T-cell (primary cell): ENCODE results near the gene TTC33. TPM values are rescaled to one million over a fixed set of nuclear protein-coding genes. Genes with fewer than 3 reads are reported as not detected.

Source experiments
- ATAC-seq, 4 experiments: fragments of 200-7000 bp in 3 of 4; fragments of 150-1000 bp in 1 of 4; cut with Tn5 transposase; replicated peaks in 1 of 4; 1 replicate in 3 of 4; 2 replicates in 1 of 4; pipeline ENCODE4 v1.10.0; 2021; ENCODE audit warnings: moderate library complexity in 3 of 4, mild to moderate bottlenecking in 2 of 4, moderate number of reproducible peaks in 1 of 4
- CTCF ChIA-PET, 2 donors: fragments of 300-600 bp; sonication (Branson Sonifier 250); formaldehyde crosslinking; loops; one replicate each; lab custom pipeline; 2022; ENCODE audit warnings: antibody characterized with exemption in 2 of 2; lab: Charles Lee
- POLR2A ChIA-PET, 2 donors: fragments of 300-600 bp; sonication (Branson Sonifier 250); formaldehyde crosslinking; loops; one replicate each; lab custom pipeline; 2022; ENCODE audit warnings: antibody characterized with exemption in 2 of 2; lab: Charles Lee
- DNase-seq, 35 experiments: peaks; one replicate each; pipeline versions ENCODE4 v3.0.0 to v3.0.0-alpha.2; 2013 to 2023
- H3K27ac ChIP-seq: one replicate; pipeline ENCODE4 v1.5.1; 2013; ENCODE audit warnings: low read length
- H3K27me3 ChIP-seq, 2 experiments: replicated peaks in 1 of 2; 1 replicate in 1 of 2; 2 replicates in 1 of 2; pipeline versions ENCODE4 v1.6.1 to v1.7.0; 2013; ENCODE audit warnings: low read length in 1 of 2, mixed read lengths in 1 of 2; ENCODE audit not compliant: control insufficient read depth in 2 of 2, insufficient read depth in 2 of 2; ENCODE audit errors: extremely low read depth in 1 of 2
- H3K36me3 ChIP-seq, 2 donors: 1 replicate in 1 of 2; 2 replicates in 1 of 2; pipeline versions ENCODE4 v1.6.1 to v1.7.0; 2013; ENCODE audit warnings: low read length in 1 of 2; ENCODE audit not compliant: control insufficient read depth in 2 of 2, insufficient read depth in 1 of 2; ENCODE audit errors: extremely low read depth in 1 of 2
- H3K4me1 ChIP-seq, 2 experiments: 1 replicate in 1 of 2; 2 replicates in 1 of 2; pipeline versions ENCODE4 v1.6.1 to v1.7.0; 2013; ENCODE audit warnings: low read length in 2 of 2, mixed read lengths in 1 of 2; ENCODE audit not compliant: insufficient read depth in 2 of 2, control insufficient read depth in 1 of 2; ENCODE audit errors: extremely low read depth in 1 of 2
- H3K4me3 ChIP-seq, 2 donors: 1 replicate in 1 of 2; 2 replicates in 1 of 2; pipeline versions ENCODE4 v1.5.1 to v1.7.0; 2013; ENCODE audit warnings: mild to moderate bottlenecking in 2 of 2, low read length in 1 of 2, moderate library complexity in 1 of 2; ENCODE audit not compliant: control insufficient read depth in 1 of 2; ENCODE audit errors: extremely low read depth in 1 of 2
- H3K9me3 ChIP-seq: 2 replicates; pipeline ENCODE4 v1.7.0; 2013
- H3K27ac Mint-ChIP-seq, 2 donors: one replicate each; pipeline ENCODE4 v1.8.0; 2020 to 2021; ENCODE audit warnings: mild to moderate bottlenecking in 2 of 2, mixed read lengths in 2 of 2
- H3K27me3 Mint-ChIP-seq, 2 donors: one replicate each; pipeline ENCODE4 v1.8.0; 2021 to 2022; ENCODE audit warnings: mixed read lengths in 2 of 2
- H3K36me3 Mint-ChIP-seq: one replicate; pipeline ENCODE4 v1.8.0; 2021; ENCODE audit warnings: mixed read lengths
- H3K4me1 Mint-ChIP-seq, 3 donors: one replicate each; pipeline ENCODE4 v1.8.0; 2020 to 2022; ENCODE audit warnings: mixed read lengths in 3 of 3, mild to moderate bottlenecking in 1 of 3
- H3K4me3 Mint-ChIP-seq, 3 donors: one replicate each; pipeline ENCODE4 v1.8.0; 2020 to 2022; ENCODE audit warnings: mild to moderate bottlenecking in 3 of 3, mixed read lengths in 3 of 3, moderate library complexity in 3 of 3
- H3K9me3 Mint-ChIP-seq, 3 donors: one replicate each; pipeline ENCODE4 v1.8.0; 2020 to 2022; ENCODE audit warnings: mixed read lengths in 3 of 3
- WGBS: methylation state at CpG from one replicate; pipeline ENCODE4 v1.1.5; 2013; ENCODE audit warnings: missing lambda C conversion rate; ENCODE audit not compliant: insufficient coverage; 5-methylcytosine and 5-hydroxymethylcytosine counted together
- total RNA-seq, 35 experiments: library from RNA in 6 of 35; stranded (reverse) in 6 of 35; fragments of 120-200 nt in 1 of 35; gene quantifications; one replicate each; pipeline versions ENCODE4 v1.2.1 to v1.2.4 and lab custom pipeline; 2013 to 2026

The TTC33 gene
- total RNA-seq, 5 donors from 2014 or later (not counting 1 experiment from before 2014, with no cell fraction given): 8.3 to 15.4 (median 13.6) TPM

DNA sequence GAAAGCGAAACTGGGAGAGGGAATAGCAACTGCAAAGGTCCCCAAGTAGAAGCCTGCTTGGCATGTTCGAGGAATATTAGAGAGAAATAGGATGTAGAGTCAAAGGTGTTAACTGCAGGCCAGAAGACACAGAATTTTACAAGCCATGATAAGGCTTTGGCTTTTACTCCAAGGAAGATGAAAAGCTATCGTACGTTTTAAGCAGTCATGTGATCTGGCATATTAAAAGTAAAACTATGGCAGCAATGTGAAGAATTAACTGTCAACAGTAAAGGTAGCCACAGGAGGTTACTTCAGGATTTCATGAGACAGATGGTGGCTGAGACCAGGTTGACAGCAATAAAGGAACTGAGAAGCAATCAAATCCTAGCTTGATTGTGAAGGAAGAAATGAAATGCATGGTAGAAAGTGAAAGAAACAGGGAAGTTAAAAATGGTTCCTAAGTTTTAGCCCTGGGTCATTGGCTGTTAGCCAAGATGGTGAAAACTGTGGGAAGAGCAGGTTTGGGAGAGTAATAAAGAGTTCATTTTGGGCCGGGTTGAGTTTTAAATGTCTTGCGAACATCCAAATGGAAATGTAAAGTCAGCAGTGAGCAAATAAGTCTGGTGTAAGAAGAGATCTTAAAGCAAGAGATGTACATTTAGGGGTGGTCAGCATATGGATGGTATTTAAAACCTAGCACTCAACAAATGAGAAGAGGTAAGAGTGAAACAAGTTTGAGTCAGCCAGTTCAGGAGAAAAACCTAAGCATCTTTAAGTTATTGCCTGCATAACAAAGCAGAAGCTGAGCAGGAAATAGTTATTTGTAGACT, 20.3 kb upstream of the TTC33 start:
- Histone ChIP-seq H3K4me1 (no peaks in the 10 kb centered on the region), H3K9me3 (no peaks in the 10 kb centered on the region), H3K27ac (no peak overlapping the region), H3K4me3 (no peak overlapping the region), H3K36me3 (peaks cover 7 to 48% of the 10 kb centered on the region in 2 donors), H3K27me3 (no peaks in the 10 kb centered on the region)
- Mint-ChIP-seq H3K4me1 (peaks cover 19 to 30% (median 25%) of the 10 kb centered on the region in 3 donors), H3K27me3 (no peaks in the 10 kb centered on the region), H3K36me3 (peaks cover 20% of the 10 kb centered on the region), H3K27ac (no peak overlapping the region), H3K4me3 (no peak overlapping the region), H3K9me3 (no peaks in the 10 kb centered on the region)
- ATAC-seq (no peak), DNase-seq (no peak)
- ChIA-PET CTCF (interaction anchor here in 1 of 2 donors (1.2 kb wide), 1 partner anchor 24 kb away, joined by 3 read pairs; no protein-coding TSS in a partner anchor), POLR2A (no interaction called here)
- 95% methylated on average over 6 of the region's 6 CpGs for WGBS

GRCh38 chr5:40775085-40775845, 19.5 kb upstream of the TTC33 start:
- Mint-ChIP-seq H3K9me3 (no peaks in the 10 kb centered on the region), H3K4me1 (peaks cover 13 to 22% (median 17%) of the 10 kb centered on the region in 3 donors), H3K36me3 (peaks cover 20% of the 10 kb centered on the region), H3K27ac (no peak overlapping the region), H3K4me3 (no peak overlapping the region), H3K27me3 (no peaks in the 10 kb centered on the region)
- Histone ChIP-seq H3K4me1 (no peaks in the 10 kb centered on the region), H3K4me3 (no peak overlapping the region), H3K9me3 (no peaks in the 10 kb centered on the region), H3K27ac (no peak overlapping the region), H3K27me3 (no peaks in the 10 kb centered on the region), H3K36me3 (peaks cover 7 to 48% of the 10 kb centered on the region in 2 donors)
- no CpG with 5 or more reads among the region's 4 CpGs for WGBS
- ATAC-seq (no peak), DNase-seq (no peak)
- ChIA-PET CTCF (interaction anchor here in 1 of 2 donors (0.7 to 1.2 kb wide), 2 partner anchors 23 to 24 kb away, joined by 3 read pairs; no protein-coding TSS in a partner anchor), POLR2A (no interaction called here)

- H3K27ac Mint-ChIP-seq: peak overlapping the region in 1 of 2 donors; percentile 39
- ChIA-PET POLR2A (no interaction called here), CTCF (interaction anchor here in 1 of 2 donors (1.2 kb wide), 1 partner anchor 23 kb away, joined by 3 read pairs; no protein-coding TSS in a partner anchor)
- no peak overlapping the region for H3K4me3 Mint-ChIP-seq
- ATAC-seq: no peak
- no peaks in the 10 kb centered on the region for H3K9me3 Mint-ChIP-seq
- DNase-seq: no peak
- H3K27me3 Mint-ChIP-seq: no peaks in the 10 kb centered on the region
- no CpG with 5 or more reads among the region's 1 CpG for WGBS
- peaks cover 12 to 18% (median 13%) of the 10 kb centered on the region in 3 donors for H3K4me1 Mint-ChIP-seq
- Histone ChIP-seq H3K36me3 (peaks cover 7 to 48% of the 10 kb centered on the region in 2 donors), H3K9me3 (no peaks in the 10 kb centered on the region), H3K4me3 (no peak overlapping the region), H3K4me1 (no peaks in the 10 kb centered on the region), H3K27ac (no peak overlapping the region), H3K27me3 (no peaks in the 10 kb centered on the region)
- H3K36me3 Mint-ChIP-seq: peaks cover 20% of the 10 kb centered on the region
These were observed 18.9 kb upstream of the TTC33 start for GRCh38 chr5:40774623-40775022.

- Histone ChIP-seq H3K9me3 (no peaks in the 10 kb centered on the region), H3K27ac (no peak overlapping the region), H3K4me3 (no peak overlapping the region), H3K36me3 (peaks cover 7 to 62% of the 10 kb centered on the region in 2 donors), H3K27me3 (no peaks in the 10 kb centered on the region), H3K4me1 (no peaks in the 10 kb centered on the region)
- H3K27ac Mint-ChIP-seq: no peak overlapping the region
- H3K36me3 Mint-ChIP-seq: peaks cover 26% of the 10 kb centered on the region
- ChIA-PET POLR2A (interaction anchor here in 1 of 2 donors (0.5 kb wide), 1 partner anchor 125 kb away, joined by 3 read pairs; no protein-coding TSS in a partner anchor), CTCF (no interaction called here)
- no peak for ATAC-seq
- DNase-seq: no peak
- H3K4me1 Mint-ChIP-seq: peaks cover under 1 to 3% (median 3%) of the 10 kb centered on the region in 3 donors
- WGBS: no CpG with 5 or more reads among the region's 5 CpGs
- no peak overlapping the region for H3K4me3 Mint-ChIP-seq
- H3K27me3 Mint-ChIP-seq: no peaks in the 10 kb centered on the region
- H3K9me3 Mint-ChIP-seq: no peaks in the 10 kb centered on the region
These were observed 15.0 kb upstream of the TTC33 start for GRCh38 chr5:40770764-40771163.

DNA sequence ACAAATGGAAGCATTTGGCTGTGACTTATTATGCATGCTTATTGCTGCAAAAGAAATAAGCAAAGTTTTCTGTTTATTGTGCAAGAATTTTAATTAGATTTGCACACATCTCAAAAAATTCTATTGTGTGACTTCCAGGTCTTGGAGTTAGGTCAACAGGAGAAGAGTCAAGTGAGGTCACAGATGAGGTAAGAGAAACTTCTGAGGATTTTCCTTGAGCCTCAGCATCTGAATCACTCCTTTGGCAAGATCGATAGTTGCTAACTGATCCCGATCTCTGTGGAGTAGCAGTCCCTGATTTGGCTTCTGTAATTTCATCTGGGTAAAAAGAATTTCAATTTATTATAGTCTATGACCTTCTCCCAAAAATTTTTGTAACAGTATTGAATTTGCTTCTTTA, 6.9 kb upstream of the TTC33 start:
- H3K27me3 Mint-ChIP-seq: no peaks in the 10 kb centered on the region
- no CpG with 5 or more reads among the region's 2 CpGs for WGBS

DNA sequence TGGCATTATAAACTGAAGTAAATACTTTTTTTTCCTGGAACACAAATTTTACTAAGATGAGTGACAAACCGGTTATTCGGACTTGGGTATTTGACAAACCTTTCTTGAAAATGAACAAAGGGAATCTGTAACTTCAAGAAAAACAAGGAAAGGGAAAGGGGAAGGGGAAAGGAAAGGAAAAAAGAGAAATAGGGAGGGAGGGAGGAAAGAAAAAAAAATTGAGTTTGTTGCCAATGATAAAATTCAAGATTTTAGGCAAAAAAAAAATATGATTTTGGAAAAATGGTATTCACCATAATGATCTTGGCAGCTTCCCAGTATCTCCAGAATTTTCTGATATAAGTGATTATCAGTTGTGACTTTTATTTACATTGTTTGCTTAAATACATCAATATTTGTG, 1.6 kb upstream of the TTC33 start:
- Histone ChIP-seq H3K27ac (no peak overlapping the region), H3K4me1 (peaks cover 3 to 8% of the 10 kb centered on the region in 2 experiments), H3K27me3 (no peaks in the 10 kb centered on the region), H3K36me3 (peaks cover 0 to 6% of the 10 kb centered on the region in 2 donors), H3K4me3 (no peak overlapping the region), H3K9me3 (no peaks in the 10 kb centered on the region)
- Mint-ChIP-seq H3K4me1 (peaks cover 0 to 13% (median 5%) of the 10 kb centered on the region in 3 donors), H3K36me3 (peaks cover 14% of the 10 kb centered on the region), H3K27me3 (no peaks in the 10 kb centered on the region), H3K4me3 (peak overlapping the region in 1 of 3 donors; percentile 6), H3K27ac (no peak overlapping the region), H3K9me3 (no peaks in the 10 kb centered on the region)
- CTCF ChIA-PET: interaction anchor here in 1 of 2 donors (1.5 to 1.6 kb wide), 2 partner anchors 18 to 20 kb away, joined by 3 read pairs; no protein-coding TSS in a partner anchor
- no peak for ATAC-seq
- WGBS: 93% methylated on average over 2 of the region's 2 CpGs
- DNase-seq: no peak
- POLR2A ChIA-PET: interaction anchor here in 1 of 2 donors (1.0 kb wide), 1 partner anchor 36 kb away, joined by 3 read pairs; no protein-coding TSS in a partner anchor

More for the DNA sequence above, 6.9 kb upstream of the TTC33 start:
- CTCF ChIA-PET: no interaction called here
- DNase-seq: no peak
- Mint-ChIP-seq H3K4me3 (no peak overlapping the region), H3K9me3 (no peaks in the 10 kb centered on the region), H3K27ac (no peak overlapping the region), H3K4me1 (no peaks in the 10 kb centered on the region), H3K36me3 (peaks cover 36% of the 10 kb centered on the region)
- Histone ChIP-seq H3K27me3 (no peaks in the 10 kb centered on the region), H3K27ac (no peak overlapping the region), H3K36me3 (peaks cover 0 to 47% of the 10 kb centered on the region in 2 donors), H3K4me3 (no peak overlapping the region), H3K4me1 (no peaks in the 10 kb centered on the region), H3K9me3 (no peaks in the 10 kb centered on the region)
- POLR2A ChIA-PET: interaction anchor here in 1 of 2 donors (1.0 kb wide), 1 partner anchor 28 kb away, joined by 7 read pairs; no protein-coding TSS in a partner anchor
- ATAC-seq: no peak
